ENCODE measurements around the gene ZNF583. TPM values are rescaled to one million over a fixed set of nuclear protein-coding genes. Genes with fewer than 3 reads are reported as not detected.
A peak's percentile ranks its signal among the peaks of the same experiment; 100 is the strongest.

The ZNF583 gene
- total and polyA plus RNA-seq, 11 donors, result 3.3 to 7.9 (median 5.2) TPM

GRCh38 chr19:56474308-56474707 lies 70.2 kb downstream of the ZNF583 start:
- H3K27me3 ChIP-seq, result no peaks in the 10 kb centered on the region
- ATAC-seq (no peak), DNase-seq (no peak)
- H3K36me3 ChIP-seq, result peaks cover 0 to 23% (median 12%) of the 10 kb centered on the region in 9 donors
- TF ChIP-seq, protein P1, sequence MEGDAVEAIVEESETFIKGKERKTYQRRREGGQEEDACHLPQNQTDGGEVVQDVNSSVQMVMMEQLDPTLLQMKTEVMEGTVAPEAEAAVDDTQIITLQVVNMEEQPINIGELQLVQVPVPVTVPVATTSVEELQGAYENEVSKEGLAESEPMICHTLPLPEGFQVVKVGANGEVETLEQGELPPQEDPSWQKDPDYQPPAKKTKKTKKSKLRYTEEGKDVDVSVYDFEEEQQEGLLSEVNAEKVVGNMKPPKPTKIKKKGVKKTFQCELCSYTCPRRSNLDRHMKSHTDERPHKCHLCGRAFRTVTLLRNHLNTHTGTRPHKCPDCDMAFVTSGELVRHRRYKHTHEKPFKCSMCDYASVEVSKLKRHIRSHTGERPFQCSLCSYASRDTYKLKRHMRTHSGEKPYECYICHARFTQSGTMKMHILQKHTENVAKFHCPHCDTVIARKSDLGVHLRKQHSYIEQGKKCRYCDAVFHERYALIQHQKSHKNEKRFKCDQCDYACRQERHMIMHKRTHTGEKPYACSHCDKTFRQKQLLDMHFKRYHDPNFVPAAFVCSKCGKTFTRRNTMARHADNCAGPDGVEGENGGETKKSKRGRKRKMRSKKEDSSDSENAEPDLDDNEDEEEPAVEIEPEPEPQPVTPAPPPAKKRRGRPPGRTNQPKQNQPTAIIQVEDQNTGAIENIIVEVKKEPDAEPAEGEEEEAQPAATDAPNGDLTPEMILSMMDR (IDR thresholded peaks at IDR 0.05), result no peak
- no peak for TF ChIP-seq POLR2A (IDR thresholded peaks at IDR 0.05)
- WGBS, 4 donors, result 34 to 58% (median 52%) methylated on average over 3 of the region's 3 CpGs
- no peak overlapping the region for H3K27ac ChIP-seq
- no peak overlapping the region for H3K4me3 ChIP-seq
- peaks cover 0 to 26% (median 14%) of the 10 kb centered on the region in 12 donors for H3K4me1 ChIP-seq
- intact Hi-C loops (cut with DNase I), result loop anchor here in 3 of 10 donors (10.0 kb wide), 2 partner anchors 70 to 80 kb away; partner anchors contain the start of genes ZNF583 (in 2 of the 3) and ZNF582 (in 1 of the 3)
- H3K9me3 ChIP-seq, result peaks cover 0 to 53% (median 1%) of the 10 kb centered on the region in 12 donors

- Histone ChIP-seq H3K4me3 (peak overlapping the region in 8 of 12 donors; percentile 72 to 95 (median 80)), H3K27me3 (no peaks in the 10 kb centered on the region), H3K27ac (no peak overlapping the region), H3K36me3 (peaks cover 0 to 13% (median 8%) of the 10 kb centered on the region in 9 donors), H3K9me3 (peaks cover 0 to 45% (median 1%) of the 10 kb centered on the region in 12 donors), H3K4me1 (peaks cover 0 to 29% (median 14%) of the 10 kb centered on the region in 12 donors)
- ATAC-seq (no peak), DNase-seq (no peak)
- intact Hi-C loops (cut with DNase I), result loop anchor here in 5 of 10 donors (5.0 to 10.0 kb wide), 4 partner anchors 61 to 81 kb away; partner anchors contain the start of genes ZNF583 (in 4 of the 5), ZFP28 (in 1 of the 5) and ZNF582 (in 1 of the 5)
- WGBS, 4 donors, result 78 to 87% (median 83%) methylated on average over 10 of the region's 10 CpGs
- no peak for TF ChIP-seq POLR2A (IDR thresholded peaks at IDR 0.05)
- TF ChIP-seq, protein P1 (IDR thresholded peaks at IDR 0.05), result no peak
These were observed 72.0 kb downstream of the ZNF583 start for GRCh38 chr19:56476093-56476492.

Other genes starting within 250 kb of the ZNF583 start
- gene GALP, start 228.3 kb upstream of the ZNF583 start, total RNA-seq, result not detected
- not detected for gene GALP, start 228.3 kb upstream of the ZNF583 start, polyA plus RNA-seq
- gene ZSCAN5B, start 206.5 kb upstream of the ZNF583 start, total RNA-seq, result not detected
- under 1 TPM in 1 of 2 donors, not detected in 1; 0.04 TPM for gene ZSCAN5B, start 206.5 kb upstream of the ZNF583 start, polyA plus RNA-seq
- not detected for gene ZSCAN5C, start 202.1 kb upstream of the ZNF583 start, total RNA-seq
- gene ZSCAN5C, start 202.1 kb upstream of the ZNF583 start, polyA plus RNA-seq, result not detected
- gene EDDM13, start 131.6 kb upstream of the ZNF583 start, total RNA-seq, result not detected
- under 1 TPM in 1 of 2 donors, not detected in 1; 0.42 TPM for gene EDDM13, start 131.6 kb upstream of the ZNF583 start, polyA plus RNA-seq
- gene ZSCAN5A, start 89.5 kb upstream of the ZNF583 start, total RNA-seq, result 10 to 100 TPM in 7 of 9 donors, 1 to 10 TPM in 2; 3.3 to 26.6 (median 18.1) TPM
- 10 to 100 TPM; 15.5 to 17.6 TPM for gene ZSCAN5A, start 89.5 kb upstream of the ZNF583 start, polyA plus RNA-seq
- gene ZNF582, start 10.8 kb upstream of the ZNF583 start, total RNA-seq, result 1 to 10 TPM; 3.5 to 6.2 (median 4.7) TPM
- 1 to 10 TPM; 6.3 to 7.2 TPM for gene ZNF582, start 10.8 kb upstream of the ZNF583 start, polyA plus RNA-seq
- 1 to 10 TPM; 1.9 to 7.7 (median 4.7) TPM for gene ZNF667, start 73.0 kb downstream of the ZNF583 start, total RNA-seq
- 1 to 10 TPM; 2.2 to 4.3 TPM for gene ZNF667, start 73.0 kb downstream of the ZNF583 start, polyA plus RNA-seq
- 1 to 10 TPM; 3.3 to 7.9 (median 4.7) TPM for gene ZNF471, start 103.5 kb downstream of the ZNF583 start, total RNA-seq
- 1 to 10 TPM; 2.3 to 3.4 TPM for gene ZNF471, start 103.5 kb downstream of the ZNF583 start, polyA plus RNA-seq
- gene ZFP28, start 134.6 kb downstream of the ZNF583 start, total RNA-seq, result 1 to 10 TPM; 4.1 to 7.5 (median 5.4) TPM
- 1 to 10 TPM; 3.8 to 8.6 TPM for gene ZFP28, start 134.6 kb downstream of the ZNF583 start, polyA plus RNA-seq
- 1 to 10 TPM; 1.7 to 7.1 (median 3.2) TPM for gene ZNF470, start 163.1 kb downstream of the ZNF583 start, total RNA-seq
- gene ZNF470, start 163.1 kb downstream of the ZNF583 start, polyA plus RNA-seq, result 1 to 10 TPM; 3.5 to 7.1 TPM
- gene ZNF71, start 191.0 kb downstream of the ZNF583 start, total RNA-seq, result 10 to 100 TPM in 1 of 9 donors, 1 to 10 TPM in 8; 5.3 to 15.3 (median 7.1) TPM
- gene ZNF71, start 191.0 kb downstream of the ZNF583 start, polyA plus RNA-seq, result 10 to 100 TPM in 1 of 2 donors, 1 to 10 TPM in 1; 3.6 to 10.2 TPM
- under 1 TPM in 4 of 9 donors, not detected in 5; 0.25 to 0.72 (median 0.37) TPM for gene SMIM17, start 238.8 kb downstream of the ZNF583 start, total RNA-seq
- gene SMIM17, start 238.8 kb downstream of the ZNF583 start, polyA plus RNA-seq, result under 1 TPM; 0.24 to 0.34 TPM

Data from heart left ventricle (tissue), 16 donors.